Thyroid gland (tissue), 4 donors: Measurements from ENCODE around the gene SURF6. TPM values are rescaled to one million over a fixed set of nuclear protein-coding genes. Genes with fewer than 3 reads are reported as not detected.
"Not testable (repeated sequence)": the region's sequence is repeated elsewhere in the genome, so short reads cannot be mapped to it uniquely, and the experiment has no call there.

ENCODE experiments used
- DNase-seq, 2 donors: peaks; one replicate each; pipeline ENCODE4 v3.0.0-alpha.2; 2019
- H3K27ac ChIP-seq, 3 donors: fragments of 200-600 bp; sonication (generic); 1 replicate in 2 of 3; 2 replicates in 1 of 3; pipeline ENCODE4 v1.5.1; 2016 to 2019; ENCODE audit warnings: mild to moderate bottlenecking in 1 of 3, moderate library complexity in 1 of 3
- H3K27me3 ChIP-seq: fragments of 200-600 bp; sonication (generic); one replicate; pipeline ENCODE4 v1.5.1; 2019
- H3K36me3 ChIP-seq, 2 donors: fragments of 200-600 bp; sonication (generic); one replicate each; pipeline ENCODE4 v1.5.1; 2016 to 2019
- H3K4me1 ChIP-seq, 2 donors: fragments of 200-600 bp; sonication (generic); one replicate each; pipeline ENCODE4 v1.5.1; 2017 to 2019
- H3K4me3 ChIP-seq, 3 donors: fragments of 200-600 bp; sonication (generic); replicated peaks in 1 of 3; 1 replicate in 2 of 3; 2 replicates in 1 of 3; pipeline ENCODE4 v1.5.1; 2016; ENCODE audit warnings: mild to moderate bottlenecking in 1 of 3
- H3K9me3 ChIP-seq: fragments of 200-600 bp; sonication (generic); one replicate; pipeline ENCODE4 v1.5.1; 2017
- POLR2A ChIP-seq, 2 donors: fragments of 450-650 bp; IDR thresholded peaks; one replicate each; pipeline ENCODE4 v1.6.1; 2017; ENCODE audit warnings: antibody characterized with exemption in 2 of 2, mild to moderate bottlenecking in 2 of 2, moderate library complexity in 1 of 2
- WGBS, 2 donors: methylation state at CpG; one replicate each; pipeline ENCODE4 v1.1.5; 2017; 5-methylcytosine and 5-hydroxymethylcytosine counted together
- intact Hi-C: fragments of 100-400 bp; cut with DNase I; formaldehyde crosslinking; loops from one replicate; pipeline ENCODE4 v1.15.1; 2023
- total RNA-seq, 4 donors: library from RNA; depleted of rRNA; stranded (reverse); fragments of >200 nt; gene quantifications; one replicate each; pipeline ENCODE4 v1.2.3, GENCODE V29; 2016
- TF ChIP-seq, protein P1 (sequence below), 6 experiments: fragments of 200-600 bp in 3 of 6; fragments of 450-650 bp in 3 of 6; sonication (generic) in 3 of 6; IDR thresholded peaks; one replicate each; pipeline ENCODE4 v1.5.1; 2016 to 2019; ENCODE audit warnings: antibody characterized with exemption in 6 of 6, mild to moderate bottlenecking in 2 of 6, inconsistent platforms in 1 of 6, moderate library complexity in 1 of 6

Gene SURF6
- total RNA-seq, 4 donors from 2014 or later = 18.4 to 34.9 (median 22.0) TPM

GRCh38 chr9:133304477-133305377 is 31.3 kb downstream of the SURF6 start:
- Histone ChIP-seq H3K36me3 (no peaks in the 10 kb centered on the region), H3K9me3 (no peaks in the 10 kb centered on the region), H3K4me3 (no peak overlapping the region), H3K4me1 (peaks cover 12 to 18% of the 10 kb centered on the region in 2 donors), H3K27ac (no peak overlapping the region), H3K27me3 (no peaks in the 10 kb centered on the region)
- no peak for DNase-seq
- 83 to 92% methylated on average over 26 to 36 of the region's 38 CpGs for WGBS, 2 donors
- TF ChIP-seq POLR2A (IDR thresholded peaks at IDR 0.05) = no peak
- intact Hi-C loops = no loop called here

GRCh38 chr9:133304158-133304470 is 31.9 kb downstream of the SURF6 start:
- no peaks in the 10 kb centered on the region for H3K9me3 ChIP-seq
- no peak for DNase-seq
- TF ChIP-seq, protein P1, sequence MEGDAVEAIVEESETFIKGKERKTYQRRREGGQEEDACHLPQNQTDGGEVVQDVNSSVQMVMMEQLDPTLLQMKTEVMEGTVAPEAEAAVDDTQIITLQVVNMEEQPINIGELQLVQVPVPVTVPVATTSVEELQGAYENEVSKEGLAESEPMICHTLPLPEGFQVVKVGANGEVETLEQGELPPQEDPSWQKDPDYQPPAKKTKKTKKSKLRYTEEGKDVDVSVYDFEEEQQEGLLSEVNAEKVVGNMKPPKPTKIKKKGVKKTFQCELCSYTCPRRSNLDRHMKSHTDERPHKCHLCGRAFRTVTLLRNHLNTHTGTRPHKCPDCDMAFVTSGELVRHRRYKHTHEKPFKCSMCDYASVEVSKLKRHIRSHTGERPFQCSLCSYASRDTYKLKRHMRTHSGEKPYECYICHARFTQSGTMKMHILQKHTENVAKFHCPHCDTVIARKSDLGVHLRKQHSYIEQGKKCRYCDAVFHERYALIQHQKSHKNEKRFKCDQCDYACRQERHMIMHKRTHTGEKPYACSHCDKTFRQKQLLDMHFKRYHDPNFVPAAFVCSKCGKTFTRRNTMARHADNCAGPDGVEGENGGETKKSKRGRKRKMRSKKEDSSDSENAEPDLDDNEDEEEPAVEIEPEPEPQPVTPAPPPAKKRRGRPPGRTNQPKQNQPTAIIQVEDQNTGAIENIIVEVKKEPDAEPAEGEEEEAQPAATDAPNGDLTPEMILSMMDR (IDR thresholded peaks at IDR 0.05) = no peak
- intact Hi-C loops = no loop called here
- H3K4me3 ChIP-seq = no peak overlapping the region
- no peak overlapping the region for H3K27ac ChIP-seq
- peaks cover 13 to 19% of the 10 kb centered on the region in 2 donors for H3K4me1 ChIP-seq
- WGBS, 2 donors = 47 to 66% methylated on average over 3 to 9 of the region's 13 CpGs
- H3K36me3 ChIP-seq = no peaks in the 10 kb centered on the region
- H3K27me3 ChIP-seq = no peaks in the 10 kb centered on the region

DNA sequence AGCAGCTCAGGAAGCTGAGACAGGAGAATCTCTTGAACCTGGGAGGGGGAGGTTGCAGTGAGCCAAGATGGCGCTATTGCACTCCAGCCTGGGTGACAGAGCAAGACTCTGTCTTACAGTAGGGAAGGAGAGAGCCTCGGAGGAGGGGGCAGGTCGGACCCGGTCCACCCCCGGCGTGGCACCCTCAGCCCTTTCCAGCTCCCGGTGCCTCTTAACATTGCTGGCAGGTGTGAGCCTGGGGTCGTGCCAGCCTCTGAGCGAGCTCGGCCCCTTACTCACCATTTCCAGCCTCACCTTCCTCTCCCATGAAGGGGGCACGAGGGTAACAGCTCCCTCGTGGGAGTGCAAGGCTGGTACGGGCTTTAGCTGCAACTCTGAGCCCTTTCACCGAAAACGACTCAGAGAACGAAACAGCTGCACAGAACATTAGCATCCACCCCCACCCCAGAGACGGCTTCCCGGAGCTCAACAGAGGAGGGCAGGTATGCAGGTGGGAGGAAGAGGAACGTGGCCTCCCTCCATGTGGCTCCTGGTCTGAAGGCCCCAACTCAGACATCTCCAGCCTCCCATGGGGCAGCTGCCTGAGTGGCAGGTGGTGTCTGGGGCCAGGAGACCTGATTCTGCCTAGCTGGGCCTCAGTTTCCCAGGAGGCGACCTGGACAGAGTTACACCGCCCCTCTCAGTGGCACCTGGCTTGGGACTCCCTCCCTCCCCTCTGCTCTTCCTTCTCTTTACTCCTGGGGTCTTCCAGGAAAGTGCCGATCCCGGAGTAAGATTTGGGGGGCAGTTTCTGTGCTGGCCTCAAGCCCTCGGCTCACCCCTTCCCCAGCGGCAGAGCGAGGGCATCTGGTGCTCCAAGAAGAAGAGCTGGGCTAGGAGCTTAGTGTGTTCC is 32.5 kb downstream of the SURF6 start:
- Histone ChIP-seq H3K4me3 (no peak overlapping the region), H3K27me3 (no peaks in the 10 kb centered on the region), H3K4me1 (peaks cover 13 to 19% of the 10 kb centered on the region in 2 donors), H3K36me3 (no peaks in the 10 kb centered on the region), H3K9me3 (no peaks in the 10 kb centered on the region), H3K27ac (no peak overlapping the region)
- 78 to 82% methylated on average over 13 to 26 of the region's 26 CpGs for WGBS, 2 donors
- TF ChIP-seq, protein P1 (IDR thresholded peaks at IDR 0.05) = no peak
- TF ChIP-seq POLR2A (IDR thresholded peaks at IDR 0.05) = no peak
- no peak for DNase-seq
- intact Hi-C loops = no loop called here

- Histone ChIP-seq H3K4me3 (no peak overlapping the region), H3K27me3 (no peaks in the 10 kb centered on the region), H3K27ac (peak overlapping the region; percentile 12 to 65 (median 62)), H3K9me3 (no peaks in the 10 kb centered on the region), H3K36me3 (no peaks in the 10 kb centered on the region), H3K4me1 (peaks cover 13 to 19% of the 10 kb centered on the region in 2 donors)
- no peak for DNase-seq
- TF ChIP-seq POLR2A (IDR thresholded peaks at IDR 0.05) = no peak
- TF ChIP-seq, protein P1 (IDR thresholded peaks at IDR 0.05) = no peak
- intact Hi-C loops = no loop called here
- WGBS, 2 donors = 84 to 87% methylated on average over 13 of the region's 13 CpGs
These were observed 34.4 kb downstream of the SURF6 start for GRCh38 chr9:133301253-133302230.

- Histone ChIP-seq H3K4me1 (peaks cover 13 to 19% of the 10 kb centered on the region in 2 donors), H3K27ac (peak overlapping the region; percentile 40 to 75 (median 59))
- H3K4me3 ChIP-seq, H3K27me3 ChIP-seq, DNase-seq, H3K9me3 ChIP-seq, H3K36me3 ChIP-seq, intact Hi-C loops: not testable (repeated sequence)
- WGBS, 2 donors = 53 to 54% methylated on average over 9 to 11 of the region's 16 CpGs
These were observed 36.0 kb downstream of the SURF6 start for GRCh38 chr9:133299996-133300395.
